Measurements from ENCODE around the gene CCDC87.

GRCh38 chr11:66626926-66627325, 34.1 kb upstream of the CCDC87 start:
- TF ChIP-seq CTCF (IDR thresholded peaks at IDR 0.05) (no peak), EP300 (IDR thresholded peaks at IDR 0.05) (no peak), POLR2AphosphoS5 (IDR thresholded peaks at IDR 0.05) (no peak)

Data from sigmoid colon (tissue), 4 donors.